ENCODE measurements around the gene KRT9. TPM values are rescaled to one million over a fixed set of nuclear protein-coding genes. Genes with fewer than 3 reads are reported as not detected.

KRT9 gene
- total RNA-seq, 2 donors from 2014 or later: 0.42 TPM; not detected in 1

DNA sequence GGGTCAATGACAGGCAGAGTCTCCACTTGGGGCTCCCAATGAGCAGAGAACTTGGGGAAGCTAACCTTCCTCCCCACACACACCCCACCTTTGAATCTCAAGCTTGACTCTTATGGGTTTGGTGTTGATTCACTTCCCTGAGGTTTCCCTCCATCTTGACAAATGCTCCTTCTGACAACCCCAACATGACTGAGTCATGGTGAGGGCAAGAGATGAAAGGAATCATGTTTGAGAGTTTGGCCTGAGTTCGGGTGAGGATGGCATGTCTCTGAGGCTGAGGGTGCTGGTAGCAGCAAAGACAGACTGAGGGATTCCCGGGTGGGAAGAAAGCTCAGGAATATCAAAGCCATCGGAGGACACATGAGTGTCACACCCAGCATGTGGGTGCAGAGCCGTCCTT, 18.7 kb downstream of the KRT9 start:
- Histone ChIP-seq H3K4me3 (no peak overlapping the region), H3K27ac (no peak overlapping the region), H3K27me3 (replicated peaks; ENCODE audit: insufficient read depth) (peaks cover 6% of the 10 kb centered on the region), H3K4me1 (ENCODE audit: control insufficient read depth in 1 of 2, low read depth in 2 of 2) (peaks cover 9 to 17% of the 10 kb centered on the region in 2 donors), H3K36me3 (no peaks in the 10 kb centered on the region), H3K9me3 (no peaks in the 10 kb centered on the region)
- ATAC-seq (ENCODE audit: insufficient number of reproducible peaks, low FRiP score, low read depth): no peak
- no peak for DNase-seq (ENCODE audit: low spot score)
- TF ChIP-seq, protein P1, sequence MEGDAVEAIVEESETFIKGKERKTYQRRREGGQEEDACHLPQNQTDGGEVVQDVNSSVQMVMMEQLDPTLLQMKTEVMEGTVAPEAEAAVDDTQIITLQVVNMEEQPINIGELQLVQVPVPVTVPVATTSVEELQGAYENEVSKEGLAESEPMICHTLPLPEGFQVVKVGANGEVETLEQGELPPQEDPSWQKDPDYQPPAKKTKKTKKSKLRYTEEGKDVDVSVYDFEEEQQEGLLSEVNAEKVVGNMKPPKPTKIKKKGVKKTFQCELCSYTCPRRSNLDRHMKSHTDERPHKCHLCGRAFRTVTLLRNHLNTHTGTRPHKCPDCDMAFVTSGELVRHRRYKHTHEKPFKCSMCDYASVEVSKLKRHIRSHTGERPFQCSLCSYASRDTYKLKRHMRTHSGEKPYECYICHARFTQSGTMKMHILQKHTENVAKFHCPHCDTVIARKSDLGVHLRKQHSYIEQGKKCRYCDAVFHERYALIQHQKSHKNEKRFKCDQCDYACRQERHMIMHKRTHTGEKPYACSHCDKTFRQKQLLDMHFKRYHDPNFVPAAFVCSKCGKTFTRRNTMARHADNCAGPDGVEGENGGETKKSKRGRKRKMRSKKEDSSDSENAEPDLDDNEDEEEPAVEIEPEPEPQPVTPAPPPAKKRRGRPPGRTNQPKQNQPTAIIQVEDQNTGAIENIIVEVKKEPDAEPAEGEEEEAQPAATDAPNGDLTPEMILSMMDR (IDR thresholded peaks at IDR 0.05): no peak

DNA sequence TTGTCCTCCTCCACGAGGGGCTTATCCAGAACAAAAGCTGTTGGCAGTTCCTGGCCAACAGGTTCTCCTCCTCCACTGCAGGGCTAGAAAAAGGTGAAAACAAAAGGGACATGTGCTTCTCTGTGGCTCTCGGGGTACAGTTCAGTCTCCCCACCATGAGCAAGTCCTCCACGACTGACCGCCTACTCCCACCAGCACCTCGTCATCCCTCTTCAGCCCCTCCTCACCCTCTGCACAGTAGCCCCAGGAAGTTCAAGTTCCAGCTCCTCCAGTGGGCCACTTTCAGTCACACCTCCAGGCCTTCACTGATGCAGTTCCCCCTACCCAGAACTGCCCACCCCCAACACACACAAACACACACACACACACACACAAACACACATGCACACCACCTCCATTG, 19.4 kb downstream of the KRT9 start:
- Histone ChIP-seq H3K27ac (no peak overlapping the region), H3K9me3 (no peaks in the 10 kb centered on the region), H3K4me1 (ENCODE audit: control insufficient read depth in 1 of 2, low read depth in 2 of 2) (peaks cover 11 to 24% of the 10 kb centered on the region in 2 donors), H3K4me3 (no peak overlapping the region), H3K27me3 (replicated peaks; ENCODE audit: insufficient read depth) (no peaks in the 10 kb centered on the region), H3K36me3 (no peaks in the 10 kb centered on the region)
- DNase-seq (ENCODE audit: low spot score) (no peak), ATAC-seq (ENCODE audit: insufficient number of reproducible peaks, low FRiP score, low read depth) (no peak)
- TF ChIP-seq, protein P1 (IDR thresholded peaks at IDR 0.05): no peak

DNA sequence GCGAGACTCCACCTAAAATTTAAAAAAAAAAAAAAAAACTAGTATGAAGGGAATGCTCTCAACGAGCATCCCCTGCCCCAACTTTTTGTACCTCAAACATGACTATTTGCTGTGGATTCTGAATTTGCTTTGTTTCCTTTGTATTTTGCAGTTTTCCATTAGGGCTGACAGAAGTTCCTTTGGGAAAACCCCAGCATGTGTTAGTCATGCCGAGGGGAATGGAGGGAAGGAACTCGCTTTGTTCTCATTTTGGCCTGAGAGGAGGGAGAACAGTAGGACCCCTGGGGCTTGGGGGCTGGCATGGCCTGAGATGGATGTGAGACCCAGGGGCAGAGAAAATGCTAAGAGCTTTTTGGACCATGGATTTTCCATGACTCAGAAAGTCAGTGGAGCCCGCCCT, 20.5 kb downstream of the KRT9 start:
- H3K9me3 ChIP-seq: no peaks in the 10 kb centered on the region
- no peak for ATAC-seq (ENCODE audit: insufficient number of reproducible peaks, low FRiP score, low read depth)
- no peak for DNase-seq (ENCODE audit: low spot score)
- H3K36me3 ChIP-seq: no peaks in the 10 kb centered on the region
- no peak overlapping the region for H3K27ac ChIP-seq
- H3K27me3 ChIP-seq (replicated peaks; ENCODE audit: insufficient read depth): no peaks in the 10 kb centered on the region
- H3K4me3 ChIP-seq: no peak overlapping the region
- TF ChIP-seq, protein P1 (IDR thresholded peaks at IDR 0.05): no peak
- peaks cover 11 to 29% of the 10 kb centered on the region in 2 donors for H3K4me1 ChIP-seq (ENCODE audit: control insufficient read depth in 1 of 2, low read depth in 2 of 2)

DNA sequence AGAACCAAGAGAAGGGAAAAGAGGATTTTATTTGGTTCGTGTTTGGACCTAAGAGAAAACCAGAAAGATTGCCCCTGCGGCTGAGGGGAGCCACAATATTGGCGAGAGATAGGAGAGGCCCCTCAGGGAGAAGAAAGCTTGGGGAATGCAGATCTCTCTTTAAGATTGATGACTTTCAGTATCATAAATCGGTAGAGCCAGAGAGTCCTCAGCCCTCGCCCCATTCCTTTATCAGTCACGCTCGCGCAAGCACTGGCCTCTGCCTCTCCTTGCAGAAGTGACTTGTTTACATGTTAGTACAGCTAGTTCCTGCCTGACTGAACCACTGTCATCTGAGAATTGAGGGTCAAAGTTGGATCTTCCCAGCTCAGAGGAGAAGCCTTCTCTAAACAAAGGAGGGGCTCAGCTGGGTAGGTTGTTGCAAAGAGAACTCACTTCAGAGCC, 22.2 kb downstream of the KRT9 start:
- DNase-seq (ENCODE audit: low spot score) (no peak), ATAC-seq (ENCODE audit: insufficient number of reproducible peaks, low FRiP score, low read depth) (no peak)

GRCh38 chr17:41548844-41549595, 22.8 kb downstream of the KRT9 start:
- H3K27me3 ChIP-seq (replicated peaks; ENCODE audit: insufficient read depth): no peaks in the 10 kb centered on the region
- DNase-seq (ENCODE audit: low spot score) (peak; percentile 45), ATAC-seq (ENCODE audit: insufficient number of reproducible peaks, low FRiP score, low read depth) (peak; percentile 50)
- H3K9me3 ChIP-seq: no peaks in the 10 kb centered on the region
- TF ChIP-seq, protein P1 (IDR thresholded peaks at IDR 0.05): peak; percentile 83
- H3K27ac ChIP-seq: peak overlapping the region; percentile 55 to 70
- peak overlapping the region; percentile 64 for H3K4me3 ChIP-seq
- H3K4me1 ChIP-seq (ENCODE audit: control insufficient read depth in 1 of 2, low read depth in 2 of 2): peaks cover 11 to 34% of the 10 kb centered on the region in 2 donors
- H3K36me3 ChIP-seq: no peaks in the 10 kb centered on the region

More for the DNA sequence above, 22.2 kb downstream of the KRT9 start:
- H3K36me3 ChIP-seq: no peaks in the 10 kb centered on the region
- TF ChIP-seq, protein P1 (IDR thresholded peaks at IDR 0.05): no peak
- no peak overlapping the region for H3K4me3 ChIP-seq
- no peak overlapping the region for H3K27ac ChIP-seq
- no peaks in the 10 kb centered on the region for H3K27me3 ChIP-seq (replicated peaks; ENCODE audit: insufficient read depth)
- peaks cover 11 to 30% of the 10 kb centered on the region in 2 donors for H3K4me1 ChIP-seq (ENCODE audit: control insufficient read depth in 1 of 2, low read depth in 2 of 2)
- no peaks in the 10 kb centered on the region for H3K9me3 ChIP-seq

Measured in thoracic aorta (tissue), 2 donors.